GM12801 (cell line): ENCODE results near the gene VSIG8.

ENCODE experiments used
- TF ChIP-seq, protein P1 (sequence below): IDR thresholded peaks from one replicate; pipeline ENCODE4 v1.5.1; 2011; ENCODE audit warnings: control low read depth; ENCODE audit not compliant: insufficient read length; ENCODE audit errors: extremely low read depth

VSIG8 gene

DNA sequence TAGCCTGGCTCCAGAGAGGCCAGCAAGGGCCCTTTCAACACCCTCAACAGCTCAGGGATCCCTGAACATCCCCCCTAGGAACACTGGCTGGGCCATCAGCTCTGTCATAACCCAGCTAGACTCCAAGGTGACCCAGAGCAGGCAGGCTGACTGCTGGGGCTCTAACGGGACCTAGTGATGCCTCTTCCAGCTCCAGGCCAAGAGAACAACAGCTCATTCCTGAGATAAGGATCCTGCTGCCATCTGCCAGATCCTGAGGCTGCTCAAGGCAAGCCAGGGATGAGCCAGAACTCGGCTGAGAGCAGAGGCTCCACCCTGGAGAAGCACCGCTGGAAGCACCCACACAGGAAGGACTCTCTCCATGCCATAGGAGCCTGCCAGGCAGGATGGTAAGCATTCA lies 2.0 kb downstream of the VSIG8 start:
- TF ChIP-seq, protein P1, sequence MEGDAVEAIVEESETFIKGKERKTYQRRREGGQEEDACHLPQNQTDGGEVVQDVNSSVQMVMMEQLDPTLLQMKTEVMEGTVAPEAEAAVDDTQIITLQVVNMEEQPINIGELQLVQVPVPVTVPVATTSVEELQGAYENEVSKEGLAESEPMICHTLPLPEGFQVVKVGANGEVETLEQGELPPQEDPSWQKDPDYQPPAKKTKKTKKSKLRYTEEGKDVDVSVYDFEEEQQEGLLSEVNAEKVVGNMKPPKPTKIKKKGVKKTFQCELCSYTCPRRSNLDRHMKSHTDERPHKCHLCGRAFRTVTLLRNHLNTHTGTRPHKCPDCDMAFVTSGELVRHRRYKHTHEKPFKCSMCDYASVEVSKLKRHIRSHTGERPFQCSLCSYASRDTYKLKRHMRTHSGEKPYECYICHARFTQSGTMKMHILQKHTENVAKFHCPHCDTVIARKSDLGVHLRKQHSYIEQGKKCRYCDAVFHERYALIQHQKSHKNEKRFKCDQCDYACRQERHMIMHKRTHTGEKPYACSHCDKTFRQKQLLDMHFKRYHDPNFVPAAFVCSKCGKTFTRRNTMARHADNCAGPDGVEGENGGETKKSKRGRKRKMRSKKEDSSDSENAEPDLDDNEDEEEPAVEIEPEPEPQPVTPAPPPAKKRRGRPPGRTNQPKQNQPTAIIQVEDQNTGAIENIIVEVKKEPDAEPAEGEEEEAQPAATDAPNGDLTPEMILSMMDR = no peak

DNA sequence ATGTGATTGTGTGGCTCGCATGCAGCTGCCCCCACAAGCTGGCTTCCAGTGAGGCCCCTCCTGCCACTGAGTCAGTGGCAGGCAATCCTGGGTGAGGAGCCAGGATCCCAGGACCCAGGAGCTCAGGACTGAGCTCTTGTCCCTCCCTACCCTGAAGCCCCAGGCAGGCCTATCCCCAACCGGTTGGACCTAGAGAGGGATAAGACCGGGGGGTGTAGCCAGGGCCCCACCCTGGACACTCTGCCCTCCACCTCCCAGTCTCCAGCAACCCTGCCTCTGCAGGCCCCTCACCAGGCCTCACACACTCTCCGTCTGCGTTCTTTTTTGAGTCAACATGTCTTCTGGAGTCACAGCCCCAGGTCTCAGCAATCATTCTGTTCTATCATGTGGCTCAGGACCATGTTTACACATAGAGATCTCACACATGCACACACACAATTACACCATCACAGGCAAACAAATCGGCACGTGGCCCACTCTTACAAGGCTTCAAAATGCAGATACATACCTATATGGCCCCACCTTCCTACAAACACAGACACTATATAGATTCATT lies 2.6 kb downstream of the VSIG8 start:
- TF ChIP-seq, protein P1 = no peak

DNA sequence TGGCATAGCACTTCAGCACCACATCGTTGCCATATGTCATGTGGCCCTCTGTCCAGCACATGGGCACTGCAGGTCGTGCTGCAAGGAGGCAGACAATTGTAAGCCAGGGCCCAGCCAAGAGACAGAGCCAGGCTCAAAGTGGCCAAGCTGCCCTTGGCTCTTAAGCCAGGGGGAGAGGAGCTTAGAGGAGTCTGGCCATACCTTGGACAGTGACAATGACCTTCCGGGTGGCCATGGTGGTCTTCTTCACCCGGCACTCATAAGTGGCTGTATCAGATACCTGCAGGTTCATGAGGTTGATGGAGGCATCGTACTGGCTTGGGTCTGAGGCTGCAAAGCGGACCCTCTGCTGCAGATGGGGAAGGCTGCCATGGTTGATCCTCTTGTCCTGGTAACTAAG lies 4.6 kb downstream of the VSIG8 start:
- TF ChIP-seq, protein P1 = no peak

DNA sequence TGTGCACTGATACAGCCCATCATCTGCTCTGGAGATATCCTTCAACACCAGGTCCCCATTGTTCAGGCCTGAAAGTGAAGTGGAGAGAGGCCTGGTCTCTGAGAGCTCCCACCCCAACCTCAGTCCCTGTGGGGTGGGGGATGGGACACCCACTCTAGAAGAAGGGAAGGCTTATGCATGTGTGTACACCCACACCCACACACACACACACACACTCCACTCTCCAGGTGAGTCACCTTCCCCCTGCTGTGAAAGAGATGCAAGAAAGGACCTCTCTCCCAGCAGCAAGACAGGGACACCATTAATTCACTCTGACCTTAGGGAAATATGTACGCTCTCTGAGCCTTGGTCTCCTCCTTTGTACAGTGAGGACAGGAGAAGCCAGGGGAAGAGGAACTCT lies 5.9 kb downstream of the VSIG8 start:
- TF ChIP-seq, protein P1 = no peak

DNA sequence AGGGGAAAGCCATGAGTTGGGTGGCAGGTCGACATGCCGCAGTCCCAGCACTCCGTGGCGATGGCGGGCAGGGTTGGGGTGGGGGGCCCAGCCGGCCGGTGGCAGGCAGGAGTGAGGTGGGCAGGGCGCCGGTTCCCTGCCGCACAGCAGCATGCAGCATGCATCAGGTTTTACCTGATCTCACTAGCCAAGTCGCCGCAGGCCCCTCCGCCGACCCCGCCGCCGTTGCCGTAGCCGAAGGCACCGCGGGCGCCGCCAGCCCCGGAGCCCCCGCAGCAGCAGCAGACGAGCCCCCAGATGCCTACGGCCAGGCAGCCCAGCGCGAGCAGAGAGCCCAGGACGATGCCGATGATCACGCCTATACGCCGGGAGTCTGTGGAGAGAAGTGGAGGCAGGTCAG lies 6.7 kb downstream of the VSIG8 start:
- TF ChIP-seq, protein P1 = no peak

DNA sequence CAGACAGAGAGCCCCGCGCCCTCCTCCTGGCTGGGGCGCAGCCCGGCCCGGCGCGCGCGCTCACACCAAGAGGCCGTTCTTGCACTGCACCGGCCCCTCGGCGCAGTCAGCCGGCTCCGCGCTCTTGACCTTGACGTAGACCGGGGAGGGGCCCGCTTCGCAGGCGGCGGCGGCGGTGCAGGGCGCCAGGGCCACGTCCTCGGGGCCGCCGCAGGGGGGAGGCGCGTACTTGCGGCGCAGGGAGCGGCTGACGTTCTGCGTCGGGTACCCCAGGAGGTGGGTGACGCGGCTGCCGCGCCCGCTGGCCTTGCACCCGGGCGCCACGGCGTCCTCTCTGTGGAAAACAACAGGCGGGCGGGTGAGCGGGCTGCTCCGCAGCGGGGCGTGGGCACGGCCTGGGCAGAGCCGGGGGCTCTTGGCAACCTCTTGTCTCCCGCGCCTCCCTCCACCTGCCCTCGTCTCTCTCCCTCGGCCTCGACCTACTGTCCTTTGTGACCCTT lies 7.7 kb downstream of the VSIG8 start:
- TF ChIP-seq, protein P1 = no peak

DNA sequence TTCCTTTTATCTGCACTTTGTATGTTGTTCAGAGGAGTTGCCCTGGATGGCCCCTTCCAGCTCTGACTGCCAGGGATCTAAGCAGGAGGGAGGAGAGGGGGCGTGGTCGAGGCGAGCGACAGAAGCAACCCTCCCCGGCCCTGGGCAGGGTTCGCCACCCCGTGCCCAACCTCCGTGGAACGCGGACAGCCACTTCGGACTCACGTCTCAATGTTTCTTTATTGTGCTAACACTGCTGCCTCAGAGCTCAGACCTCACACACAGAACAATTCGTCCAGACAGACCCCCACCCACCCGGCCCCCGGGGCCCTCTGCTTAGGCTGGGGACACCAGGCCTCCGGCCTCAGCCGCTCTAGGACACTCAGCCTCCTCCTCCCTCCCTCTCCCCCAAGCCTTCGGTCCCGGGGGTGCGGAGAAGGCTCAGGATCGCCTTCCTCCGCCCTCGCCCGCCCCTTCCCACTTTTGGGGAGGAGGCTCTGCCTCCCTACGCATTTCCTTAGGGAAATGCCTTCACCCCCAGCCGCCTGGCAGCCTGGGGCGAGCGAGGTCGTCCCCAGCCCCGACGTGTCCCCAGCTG lies 8.3 kb downstream of the VSIG8 start:
- TF ChIP-seq, protein P1 = no peak
